GM10248 (cell line): ENCODE results near the gene KLF2.

Experiments used
- CTCF ChIA-PET: fragments of 300-600 bp; sonication (Branson Sonifier 250); formaldehyde crosslinking; extraction: SDS; loops from one replicate; lab custom pipeline; 2021; ENCODE audit warnings: antibody characterized with exemption; lab: Yijun Ruan, JAX
- POLR2A ChIA-PET: fragments of 350-650 bp; sonication (Branson Sonifier 250); formaldehyde crosslinking; extraction: SDS; loops from one replicate; lab custom pipeline; 2020; ENCODE audit warnings: antibody characterized with exemption; lab: Yijun Ruan, JAX
- DNase-seq: peaks from one replicate; pipeline ENCODE4 v3.0.0; 2012; ENCODE audit errors: extremely low spot score
- CTCF ChIP-seq: IDR thresholded peaks from 2 replicates; pipeline ENCODE4 v1.5.1; 2012; ENCODE audit warnings: mild to moderate bottlenecking, low read depth; ENCODE audit errors: extremely low read depth, missing control alignments, control extremely low read depth

Gene KLF2

GRCh38 chr19:16365300-16365996, 40.8 kb downstream of the KLF2 start:
- no peak for DNase-seq
- CTCF ChIA-PET: interaction anchor here (0.9 to 1.8 kb wide), 3 partner anchors 17 to 23 kb away, joined by 3 to 4 read pairs (median 3); no protein-coding TSS in a partner anchor
- TF ChIP-seq CTCF: no peak
- POLR2A ChIA-PET: no interaction called here

GRCh38 chr19:16366056-16366432, 41.4 kb downstream of the KLF2 start:
- no peak for DNase-seq
- TF ChIP-seq CTCF: no peak
- ChIA-PET POLR2A (interaction anchor here (0.8 kb wide), 1 partner anchor 42 kb away, joined by 3 read pairs; no protein-coding TSS in a partner anchor), CTCF (interaction anchor here (0.9 to 1.4 kb wide), 4 partner anchors 16 to 24 kb away, joined by 3 to 5 read pairs (median 3); no protein-coding TSS in a partner anchor)

GRCh38 chr19:16366433-16367260, 42.0 kb downstream of the KLF2 start:
- CTCF ChIA-PET: interaction anchor here (0.9 to 1.4 kb wide), 5 partner anchors 11 to 24 kb away, joined by 3 to 5 read pairs (median 3); no protein-coding TSS in a partner anchor
- peak; percentile 73 for DNase-seq
- POLR2A ChIA-PET: interaction anchor here (0.8 kb wide), 1 partner anchor 42 kb away, joined by 3 read pairs; no protein-coding TSS in a partner anchor
- no peak for TF ChIP-seq CTCF

- no peak for TF ChIP-seq CTCF
- peak; percentile 66 for DNase-seq
- CTCF ChIA-PET: interaction anchor here (1.2 to 1.4 kb wide), 2 partner anchors 12 to 15 kb away, joined by 4 to 5 read pairs; no protein-coding TSS in a partner anchor
- POLR2A ChIA-PET: interaction anchor here (0.6 kb wide), 1 partner anchor 39 kb away, joined by 8 read pairs; no protein-coding TSS in a partner anchor
Measured at GRCh38 chr19:16367261-16367683, 42.6 kb downstream of the KLF2 start.

GRCh38 chr19:16368385-16369305, 44.0 kb downstream of the KLF2 start:
- ChIA-PET POLR2A (no interaction called here), CTCF (interaction anchor here (0.9 kb wide), 1 partner anchor 9 kb away, joined by 3 read pairs; no protein-coding TSS in a partner anchor)
- TF ChIP-seq CTCF: no peak
- DNase-seq: no peak
